GM04503 (cell line): Measurements from ENCODE around the gene ITGB3BP.

ENCODE experiments used
- DNase-seq: peaks from one replicate; pipeline ENCODE4 v3.0.0-alpha.2; 2012; ENCODE audit warnings: low read depth

Gene ITGB3BP

DNA sequence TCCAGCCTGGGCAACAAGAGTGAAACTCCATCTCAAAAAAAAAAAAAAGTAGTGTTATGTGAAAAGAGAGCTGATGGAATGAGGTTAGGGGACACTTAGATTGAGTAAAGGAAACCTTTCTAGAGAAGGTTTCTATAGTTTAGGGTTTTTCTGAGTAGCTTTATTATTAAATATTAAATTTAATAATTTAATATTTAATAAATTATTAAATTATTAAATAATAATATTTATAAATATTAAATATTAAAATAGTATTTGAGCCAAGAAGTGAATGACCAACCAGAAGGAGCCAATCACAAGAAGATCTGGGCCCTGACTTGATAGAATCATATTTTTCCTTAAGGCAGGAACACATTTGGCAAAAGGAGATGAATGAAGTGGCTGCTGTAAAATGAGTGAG lies 104.9 kb downstream of the ITGB3BP start:
- DNase-seq = no peak

GRCh38 chr1:63414691-63415365 lies 108.2 kb downstream of the ITGB3BP start:
- no peak for DNase-seq

- no peak for DNase-seq
Observed at GRCh38 chr1:63413394-63413793, 109.6 kb downstream of the ITGB3BP start.

DNA sequence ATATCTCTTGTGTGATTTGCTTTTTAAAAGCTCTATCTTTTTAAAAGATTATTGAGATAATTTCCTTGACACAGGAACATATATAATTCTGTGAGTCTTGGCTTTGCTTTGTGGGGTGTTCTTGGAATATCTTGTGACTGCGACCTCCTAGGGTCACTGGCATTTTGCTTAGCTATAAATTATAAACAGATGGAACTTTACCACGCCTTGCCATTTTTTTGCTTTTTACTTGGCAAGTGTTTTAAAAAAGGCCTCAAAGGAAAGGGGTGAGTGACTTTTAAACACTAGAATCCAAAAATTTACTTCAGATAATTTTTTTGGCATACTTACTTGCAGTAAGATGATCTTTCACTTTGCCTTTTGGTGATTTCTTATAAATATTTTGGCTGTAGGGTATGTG lies 112.0 kb downstream of the ITGB3BP start:
- no peak for DNase-seq

DNA sequence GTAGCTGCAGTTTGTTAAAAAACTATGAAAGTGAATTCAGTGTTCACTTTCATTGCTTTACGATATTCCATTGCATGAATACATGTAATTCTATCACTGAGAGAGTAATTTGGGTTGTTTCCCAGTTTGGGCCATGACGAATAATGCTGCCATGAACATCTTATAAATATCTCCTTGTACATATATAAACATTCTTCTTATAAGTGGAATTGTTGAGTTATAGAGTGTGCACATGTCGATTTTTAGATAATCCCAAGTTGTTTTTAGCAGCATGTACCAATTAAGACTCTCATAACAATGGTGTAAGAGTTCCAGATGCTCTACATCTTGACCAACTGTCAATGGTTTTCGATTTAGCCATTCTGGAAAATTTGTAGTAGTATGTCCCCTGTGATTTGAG lies 114.7 kb downstream of the ITGB3BP start:
- no peak for DNase-seq

DNA sequence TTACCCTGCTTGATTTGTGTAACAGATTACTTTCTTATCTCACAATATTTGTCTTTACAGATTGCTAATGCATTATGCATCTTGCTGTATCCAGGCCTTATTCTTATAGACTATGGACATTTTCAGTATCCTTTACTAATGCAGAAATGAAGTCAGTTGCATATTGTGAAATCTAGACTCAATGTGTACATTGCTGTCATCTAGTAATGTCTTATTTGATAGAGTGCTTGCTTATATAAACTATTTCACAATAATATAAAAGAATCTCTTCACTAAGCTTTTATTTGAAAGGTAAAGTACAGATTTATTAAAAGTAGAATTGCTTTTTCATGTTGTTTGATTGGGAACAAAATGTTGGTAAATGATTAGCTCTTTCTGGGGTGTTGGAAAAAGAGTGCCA lies 116.0 kb downstream of the ITGB3BP start:
- DNase-seq = no peak

- no peak for DNase-seq
Observed at GRCh38 chr1:63405987-63406386, 117.0 kb downstream of the ITGB3BP start.

- DNase-seq = no peak
Observed at GRCh38 chr1:63405021-63405420, 118.0 kb downstream of the ITGB3BP start.

DNA sequence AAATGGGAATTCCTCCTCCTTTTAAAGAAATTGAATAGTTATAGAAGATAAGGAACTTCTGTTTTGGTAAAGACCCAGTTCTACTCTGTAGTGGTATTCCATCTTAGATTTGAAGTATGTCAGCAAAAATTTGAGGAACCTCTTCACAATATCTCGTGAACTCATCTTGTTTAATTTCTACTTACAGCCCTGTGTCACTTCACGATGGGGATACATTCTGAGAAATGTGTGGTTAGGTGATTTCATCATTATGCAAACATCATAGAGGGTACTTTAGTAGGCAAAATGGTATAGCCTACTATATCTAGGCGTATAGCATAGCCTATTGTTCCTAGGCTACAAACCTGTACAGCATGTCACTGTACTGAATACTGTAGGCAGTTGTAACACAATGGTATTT lies 119.6 kb downstream of the ITGB3BP start:
- DNase-seq = no peak

GRCh38 chr1:63401945-63402344 lies 121.1 kb downstream of the ITGB3BP start:
- DNase-seq = no peak
